ENCODE data around the gene ZNF625.

DNA sequence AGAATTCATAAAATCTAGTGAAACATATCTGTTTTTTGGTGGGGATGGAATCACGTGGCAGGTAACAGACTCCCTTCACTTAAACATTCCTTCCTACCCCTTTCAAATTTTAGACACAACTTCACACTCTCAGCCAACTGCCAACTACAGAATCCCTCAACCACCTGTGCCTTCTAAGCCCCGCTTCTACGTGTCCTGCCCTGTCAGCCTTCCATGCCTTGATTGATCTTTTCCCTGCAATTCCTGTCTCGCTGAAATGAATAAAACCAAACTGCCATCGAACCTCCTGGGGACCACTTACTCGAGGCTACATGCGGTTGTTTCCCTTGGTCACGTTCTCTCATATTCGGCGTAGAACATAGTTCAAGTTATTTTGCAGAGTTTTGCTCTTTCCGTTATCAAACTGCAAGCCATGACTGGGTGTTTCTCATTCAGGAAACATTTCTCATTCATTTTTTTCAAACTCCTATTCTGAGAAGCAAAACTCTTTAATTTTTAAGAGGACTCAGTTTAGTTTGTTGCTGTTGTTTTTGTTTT, 1.1 kb downstream of the ZNF625 start:
- TF ChIP-seq, protein P1, sequence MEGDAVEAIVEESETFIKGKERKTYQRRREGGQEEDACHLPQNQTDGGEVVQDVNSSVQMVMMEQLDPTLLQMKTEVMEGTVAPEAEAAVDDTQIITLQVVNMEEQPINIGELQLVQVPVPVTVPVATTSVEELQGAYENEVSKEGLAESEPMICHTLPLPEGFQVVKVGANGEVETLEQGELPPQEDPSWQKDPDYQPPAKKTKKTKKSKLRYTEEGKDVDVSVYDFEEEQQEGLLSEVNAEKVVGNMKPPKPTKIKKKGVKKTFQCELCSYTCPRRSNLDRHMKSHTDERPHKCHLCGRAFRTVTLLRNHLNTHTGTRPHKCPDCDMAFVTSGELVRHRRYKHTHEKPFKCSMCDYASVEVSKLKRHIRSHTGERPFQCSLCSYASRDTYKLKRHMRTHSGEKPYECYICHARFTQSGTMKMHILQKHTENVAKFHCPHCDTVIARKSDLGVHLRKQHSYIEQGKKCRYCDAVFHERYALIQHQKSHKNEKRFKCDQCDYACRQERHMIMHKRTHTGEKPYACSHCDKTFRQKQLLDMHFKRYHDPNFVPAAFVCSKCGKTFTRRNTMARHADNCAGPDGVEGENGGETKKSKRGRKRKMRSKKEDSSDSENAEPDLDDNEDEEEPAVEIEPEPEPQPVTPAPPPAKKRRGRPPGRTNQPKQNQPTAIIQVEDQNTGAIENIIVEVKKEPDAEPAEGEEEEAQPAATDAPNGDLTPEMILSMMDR (IDR thresholded peaks at IDR 0.05): no peak
- no peak for TF ChIP-seq REST (IDR thresholded peaks at IDR 0.05; ENCODE audit: insufficient read depth in 1 of 2, low read depth in 2 of 2, low read length in 1 of 2)

Data from Panc1 (cell line).